Thoracic aorta (tissue), 2 donors: Measurements from ENCODE around the gene EFCAB12. TPM values are rescaled to one million over a fixed set of nuclear protein-coding genes. Genes with fewer than 3 reads are reported as not detected.

Experiments used
- ATAC-seq: fragments of 150-250 bp; one replicate; pipeline ENCODE4 v1.8.0; 2017; ENCODE audit warnings: low read depth; ENCODE audit not compliant: insufficient number of reproducible peaks, low FRiP score
- DNase-seq: peaks from one replicate; pipeline ENCODE4 v3.0.0-alpha.2; 2020; ENCODE audit warnings: low spot score
- H3K27ac ChIP-seq, 2 donors: fragments of 200-600 bp; sonication (generic); 1 replicate in 1 of 2; 2 replicates in 1 of 2; pipeline ENCODE4 v1.5.1; 2016; ENCODE audit warnings: mild to moderate bottlenecking in 2 of 2, moderate library complexity in 2 of 2
- H3K27me3 ChIP-seq: fragments of 200-600 bp; sonication (generic); replicated peaks from 2 replicates; pipeline ENCODE4 v1.6.0; 2016; ENCODE audit warnings: mild to moderate bottlenecking; ENCODE audit not compliant: insufficient read depth
- H3K36me3 ChIP-seq: fragments of 200-600 bp; sonication (generic); one replicate; pipeline ENCODE4 v1.5.1; 2016
- H3K4me1 ChIP-seq, 2 donors: fragments of 200-600 bp; sonication (generic); 1 replicate in 1 of 2; 2 replicates in 1 of 2; pipeline versions ENCODE4 v1.5.1 to v1.6.0; 2016; ENCODE audit warnings: low read depth in 2 of 2, mild to moderate bottlenecking in 1 of 2; ENCODE audit not compliant: control insufficient read depth in 1 of 2
- H3K4me3 ChIP-seq: fragments of 200-600 bp; sonication (generic); 2 replicates; pipeline ENCODE4 v1.5.1; 2016; ENCODE audit warnings: mild to moderate bottlenecking
- H3K9me3 ChIP-seq: fragments of 200-600 bp; sonication (generic); 2 replicates; pipeline ENCODE4 v1.5.1; 2016
- total RNA-seq, 2 donors: library from RNA; depleted of rRNA; stranded (reverse); fragments of >200 nt; gene quantifications; one replicate each; pipeline versions ENCODE4 v1.1.0 to v1.2.3, GENCODE V29; 2016
- TF ChIP-seq, protein P1 (sequence below): fragments of 200-600 bp; sonication (generic); IDR thresholded peaks from one replicate; pipeline ENCODE4 v1.5.1; 2019; ENCODE audit warnings: antibody characterized with exemption

Gene EFCAB12
- total RNA-seq, 2 donors from 2014 or later: 0.68 TPM; not detected in 1

DNA sequence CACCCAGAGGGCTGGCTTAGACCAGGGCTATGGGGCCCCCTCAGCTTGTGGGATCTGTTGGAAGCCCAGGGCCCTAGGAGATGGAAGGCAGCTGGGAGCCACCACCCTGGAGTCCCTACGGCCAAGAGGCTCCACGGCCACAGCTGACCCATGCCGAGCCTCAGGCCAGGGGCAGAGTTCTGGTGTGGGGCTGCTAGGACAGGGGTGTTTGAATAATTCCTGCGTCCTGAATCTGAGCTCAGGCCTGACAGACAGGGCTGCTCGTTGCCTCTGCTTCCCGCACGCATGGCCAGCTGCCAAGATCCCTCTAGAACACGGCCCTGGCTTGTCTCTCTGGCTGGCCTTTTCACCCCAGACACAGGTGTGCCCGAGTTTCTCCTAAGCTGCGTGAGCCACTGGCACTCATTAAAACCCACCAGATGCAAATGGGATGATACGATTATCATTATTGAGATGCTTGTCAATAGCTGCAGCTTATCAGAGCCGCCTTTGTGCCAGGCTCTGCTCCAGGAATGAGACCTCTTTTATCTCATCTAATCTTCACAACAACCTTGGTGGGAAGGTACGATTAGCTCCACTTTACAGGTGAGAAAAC, 70.2 kb downstream of the EFCAB12 start:
- no peak overlapping the region for H3K27ac ChIP-seq
- DNase-seq (no peak), ATAC-seq (no peak)
- H3K4me1 ChIP-seq: no peaks in the 10 kb centered on the region
- H3K9me3 ChIP-seq: no peaks in the 10 kb centered on the region
- TF ChIP-seq, protein P1, sequence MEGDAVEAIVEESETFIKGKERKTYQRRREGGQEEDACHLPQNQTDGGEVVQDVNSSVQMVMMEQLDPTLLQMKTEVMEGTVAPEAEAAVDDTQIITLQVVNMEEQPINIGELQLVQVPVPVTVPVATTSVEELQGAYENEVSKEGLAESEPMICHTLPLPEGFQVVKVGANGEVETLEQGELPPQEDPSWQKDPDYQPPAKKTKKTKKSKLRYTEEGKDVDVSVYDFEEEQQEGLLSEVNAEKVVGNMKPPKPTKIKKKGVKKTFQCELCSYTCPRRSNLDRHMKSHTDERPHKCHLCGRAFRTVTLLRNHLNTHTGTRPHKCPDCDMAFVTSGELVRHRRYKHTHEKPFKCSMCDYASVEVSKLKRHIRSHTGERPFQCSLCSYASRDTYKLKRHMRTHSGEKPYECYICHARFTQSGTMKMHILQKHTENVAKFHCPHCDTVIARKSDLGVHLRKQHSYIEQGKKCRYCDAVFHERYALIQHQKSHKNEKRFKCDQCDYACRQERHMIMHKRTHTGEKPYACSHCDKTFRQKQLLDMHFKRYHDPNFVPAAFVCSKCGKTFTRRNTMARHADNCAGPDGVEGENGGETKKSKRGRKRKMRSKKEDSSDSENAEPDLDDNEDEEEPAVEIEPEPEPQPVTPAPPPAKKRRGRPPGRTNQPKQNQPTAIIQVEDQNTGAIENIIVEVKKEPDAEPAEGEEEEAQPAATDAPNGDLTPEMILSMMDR: no peak
- H3K4me3 ChIP-seq: no peak overlapping the region
- no peaks in the 10 kb centered on the region for H3K27me3 ChIP-seq
- H3K36me3 ChIP-seq: no peaks in the 10 kb centered on the region

DNA sequence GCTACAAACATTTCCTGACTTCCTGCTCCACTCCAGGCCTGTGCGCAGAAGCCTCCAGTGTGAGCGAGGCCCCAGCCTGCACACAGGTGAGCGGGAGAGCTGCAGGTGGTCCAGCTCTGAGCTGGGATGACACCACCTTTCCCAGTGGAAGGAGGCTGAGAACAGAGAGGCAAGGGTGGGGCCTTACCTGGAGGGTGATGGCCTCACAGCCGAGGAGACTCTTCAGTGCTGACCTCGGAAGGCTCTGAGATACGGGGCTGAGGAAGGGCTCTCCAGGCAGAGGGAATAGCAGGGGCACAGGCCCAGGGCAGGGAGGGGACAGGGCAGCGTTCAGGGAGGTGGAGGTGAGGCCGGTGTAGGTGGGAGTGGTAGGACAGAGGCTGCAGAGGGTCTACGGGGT, 70.8 kb downstream of the EFCAB12 start:
- no peaks in the 10 kb centered on the region for H3K4me1 ChIP-seq
- no peaks in the 10 kb centered on the region for H3K27me3 ChIP-seq
- ATAC-seq (no peak), DNase-seq (no peak)
- H3K27ac ChIP-seq: no peak overlapping the region
- TF ChIP-seq, protein P1: no peak
- no peaks in the 10 kb centered on the region for H3K9me3 ChIP-seq
- no peaks in the 10 kb centered on the region for H3K36me3 ChIP-seq
- H3K4me3 ChIP-seq: no peak overlapping the region

DNA sequence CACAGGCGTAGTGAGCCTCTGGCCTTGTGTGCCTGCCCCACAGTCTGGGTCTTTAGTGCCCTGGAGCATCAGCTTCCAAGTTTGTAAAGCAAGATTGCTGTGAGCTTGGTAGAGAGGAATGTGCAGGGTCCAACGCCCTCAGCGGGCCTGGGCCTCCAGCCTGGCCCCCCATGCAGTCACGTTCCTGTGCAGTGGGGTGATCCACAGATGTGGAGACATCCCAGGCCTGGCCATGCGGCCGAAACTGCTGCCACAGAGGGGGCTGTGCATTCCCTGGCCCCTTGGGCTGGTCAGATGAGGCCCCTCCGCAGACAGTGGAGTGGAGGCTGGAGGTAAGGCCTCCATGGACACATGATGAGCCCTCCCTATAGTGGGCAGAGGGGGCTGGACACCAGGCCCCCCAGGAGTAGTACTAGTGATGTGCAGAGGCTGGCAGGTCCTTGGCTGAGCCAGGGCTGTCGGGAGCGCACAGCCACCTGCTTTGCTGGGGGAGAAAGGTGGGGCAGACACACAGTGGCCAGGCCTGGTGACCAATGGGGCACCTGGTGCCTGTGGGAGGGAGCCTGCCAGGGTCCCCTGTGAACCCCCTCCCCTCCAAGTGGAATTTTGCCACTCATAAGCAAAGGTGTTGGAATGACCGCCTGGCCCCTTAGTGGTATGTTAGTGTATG, 71.5 kb downstream of the EFCAB12 start:
- TF ChIP-seq, protein P1: no peak
- no peaks in the 10 kb centered on the region for H3K27me3 ChIP-seq
- no peak overlapping the region for H3K27ac ChIP-seq
- H3K36me3 ChIP-seq: no peaks in the 10 kb centered on the region
- DNase-seq: no peak
- H3K4me1 ChIP-seq: no peaks in the 10 kb centered on the region
- H3K4me3 ChIP-seq: no peak overlapping the region
- no peak for ATAC-seq
- no peaks in the 10 kb centered on the region for H3K9me3 ChIP-seq

DNA sequence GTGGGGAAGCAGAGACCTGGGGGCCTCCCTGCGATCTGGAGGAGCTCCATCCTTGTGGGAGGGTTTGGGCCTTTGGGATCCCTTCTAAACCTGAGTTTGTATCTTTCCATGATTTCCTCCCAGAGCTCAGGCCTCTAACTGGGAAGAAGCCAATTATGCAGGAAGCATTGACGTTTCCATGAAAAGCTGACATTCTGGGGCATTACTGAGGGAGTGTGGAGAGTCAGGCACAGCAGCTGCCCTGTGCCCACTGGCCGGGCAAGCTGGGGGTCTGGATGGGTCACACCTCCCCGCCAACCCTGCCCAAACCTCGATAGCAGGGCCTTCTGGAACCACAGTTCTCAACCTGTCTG, 74.9 kb downstream of the EFCAB12 start:
- Histone ChIP-seq H3K27ac (no peak overlapping the region), H3K9me3 (no peaks in the 10 kb centered on the region)
- no peak for ATAC-seq

More for the DNA sequence above, 74.9 kb downstream of the EFCAB12 start:
- H3K36me3 ChIP-seq: no peaks in the 10 kb centered on the region
- no peak for DNase-seq
- H3K4me3 ChIP-seq: no peak overlapping the region
- no peaks in the 10 kb centered on the region for H3K4me1 ChIP-seq
- TF ChIP-seq, protein P1: no peak
- no peaks in the 10 kb centered on the region for H3K27me3 ChIP-seq
